Activated effector memory CD4-positive, alpha-beta T cell treated with Interleukin-2 at 50 U/mL for 16 hours (primary cell): Measurements from ENCODE around the gene VEGFD.
"Not testable (repeated sequence)": the region's sequence is repeated elsewhere in the genome, so short reads cannot be mapped to it uniquely, and the experiment has no call there.

Experiments
- DNase-seq: peaks from one replicate; pipeline ENCODE4 v3.0.0-alpha.2; 2020

VEGFD gene

GRCh38 chrX:15356444-15356843 lies 27.8 kb downstream of the VEGFD start:
- DNase-seq: no peak

GRCh38 chrX:15350329-15350996 lies 33.8 kb downstream of the VEGFD start:
- no peak for DNase-seq

- no peak for DNase-seq
Measured at GRCh38 chrX:15349046-15349445, 35.2 kb downstream of the VEGFD start.

GRCh38 chrX:15345976-15346375 lies 38.2 kb downstream of the VEGFD start:
- DNase-seq: no peak

- DNase-seq: no peak
Measured at GRCh38 chrX:15344106-15344505, 40.1 kb downstream of the VEGFD start.

- no peak for DNase-seq
Measured at GRCh38 chrX:15343075-15343476, 41.1 kb downstream of the VEGFD start.

- DNase-seq: no peak
Measured at GRCh38 chrX:15340867-15341266, 43.3 kb downstream of the VEGFD start.

GRCh38 chrX:15336023-15336413 lies 48.2 kb downstream of the VEGFD start:
- DNase-seq: peak; percentile 1

GRCh38 chrX:15335135-15336022 lies 48.8 kb downstream of the VEGFD start, which contains the start of gene PIGA:
PIGA (minus strand) TSS chrX:15335523; CDS start chrX:15331930, 3,593 bp downstream.
- peak; percentile 86 for DNase-seq

GRCh38 chrX:15334561-15334960 lies 49.7 kb downstream of the VEGFD start:
- no peak for DNase-seq

- DNase-seq: no peak
Measured at GRCh38 chrX:15328821-15329220, 55.4 kb downstream of the VEGFD start.

GRCh38 chrX:15328131-15328530 lies 56.1 kb downstream of the VEGFD start:
- DNase-seq: no peak

GRCh38 chrX:15322472-15322871 lies 61.7 kb downstream of the VEGFD start:
- no peak for DNase-seq

- no peak for DNase-seq
Measured at GRCh38 chrX:15322072-15322471, 62.1 kb downstream of the VEGFD start.

- no peak for DNase-seq
Measured at GRCh38 chrX:15321447-15321846, 62.8 kb downstream of the VEGFD start.

- DNase-seq: no peak
Measured at GRCh38 chrX:15320297-15320696, 63.9 kb downstream of the VEGFD start.

GRCh38 chrX:15319075-15319474 lies 65.1 kb downstream of the VEGFD start:
- no peak for DNase-seq

GRCh38 chrX:15315509-15315908 lies 68.7 kb downstream of the VEGFD start, which contains the start of gene ASB11:
ASB11 (minus strand) TSS chrX:15315640; CDS start chrX:15315605, 35 bp downstream.
- no peak for DNase-seq

GRCh38 chrX:15314472-15314871 lies 69.7 kb downstream of the VEGFD start:
- DNase-seq: no peak

- DNase-seq: no peak
Measured at GRCh38 chrX:15311119-15311518, 73.1 kb downstream of the VEGFD start.

- no peak for DNase-seq
Measured at GRCh38 chrX:15310117-15310516, 74.1 kb downstream of the VEGFD start.

GRCh38 chrX:15305899-15306298 lies 78.3 kb downstream of the VEGFD start:
- DNase-seq: not testable (repeated sequence)

GRCh38 chrX:15301924-15302323 lies 82.3 kb downstream of the VEGFD start:
- no peak for DNase-seq
